Left lung (tissue), 10 donors: Measurements from ENCODE around the gene NT5C. TPM values are rescaled to one million over a fixed set of nuclear protein-coding genes. Genes with fewer than 3 reads are reported as not detected.

ENCODE experiments used
- ATAC-seq: fragments of 200-7000 bp; cut with Tn5 transposase; one replicate; pipeline ENCODE4 v1.9.1; 2020; ENCODE audit warnings: moderate library complexity
- DNase-seq, 4 donors: peaks; one replicate each; pipeline ENCODE4 v3.0.0-alpha.2; 2013 to 2020
- H3K27ac ChIP-seq, 2 donors: fragments of 200-600 bp; sonication (generic) in 1 of 2; one replicate each; pipeline versions ENCODE4 v1.5.0 to v1.8.0; 2020 to 2021
- H3K27me3 ChIP-seq, 2 donors: fragments of 200-600 bp; sonication (generic) in 1 of 2; one replicate each; pipeline versions ENCODE4 v1.5.0 to v1.8.0; 2020 to 2021
- H3K36me3 ChIP-seq, 2 donors: fragments of 200-600 bp; sonication (generic) in 1 of 2; one replicate each; pipeline versions ENCODE4 v1.5.0 to v1.8.0; 2020 to 2021
- H3K4me1 ChIP-seq, 2 donors: fragments of 200-600 bp; one replicate each; pipeline ENCODE4 v1.8.0; 2021
- H3K4me3 ChIP-seq, 2 donors: fragments of 200-600 bp; sonication (generic) in 1 of 2; one replicate each; pipeline versions ENCODE4 v1.5.0 to v1.8.0; 2020 to 2021; ENCODE audit warnings: mild to moderate bottlenecking in 1 of 2
- H3K9me3 ChIP-seq, 2 donors: fragments of 200-600 bp; sonication (generic) in 1 of 2; one replicate each; pipeline versions ENCODE4 v1.5.0 to v1.8.0; 2020 to 2021
- CTCF ChIP-seq, 2 donors: fragments of 200-600 bp; sonication (generic) in 1 of 2; IDR thresholded peaks; one replicate each; pipeline versions ENCODE4 v1.5.0 to v1.8.0; 2021; ENCODE audit warnings: antibody characterized with exemption in 2 of 2
- intact Hi-C, 2 donors: fragments of 100-400 bp; cut with DNase I; formaldehyde crosslinking; loops; one replicate each; pipeline versions ENCODE4 v1.11.2 to v1.14.2; 2022
- polyA plus RNA-seq, 6 donors: library from polyadenylated mRNA; unstranded; fragments of 120-200 nt; gene quantifications; one replicate each; pipeline ENCODE4 v1.2.1, GENCODE V29; 2013; ENCODE audit not compliant: insufficient read length in 6 of 6
- total RNA-seq, 2 donors: library from RNA; stranded (reverse); fragmentation: NEBNext Ultra II Directional; extraction: Animal tissue kit (Norgen Biotek cat#: 25700); gene quantifications; one replicate each; pipeline ENCODE4 v1.2.1, GENCODE V29; 2021
- donor health status: DM: no; HTN: yes; CAD: no.
- donor health status: DM: no; HTN: no; CAD: no.

The NT5C gene
- total and polyA plus RNA-seq, 8 donors = 26.0 to 56.2 (median 42.8) TPM

- intact Hi-C loops = loop anchor here in 1 of 2 donors (10.0 kb wide), 2 partner anchors 63 to 93 kb away; partner anchors contain the start of gene NUP85
- no peak for DNase-seq
- H3K27ac ChIP-seq = peak overlapping the region in 1 of 2 donors; percentile 28
- no peak for ATAC-seq
- peak overlapping the region in 1 of 2 donors; percentile 81 for H3K4me3 ChIP-seq
- no peak for TF ChIP-seq CTCF (IDR thresholded peaks at IDR 0.05)
- H3K36me3 ChIP-seq = peaks cover 0 to 14% of the 10 kb centered on the region in 2 donors
- H3K9me3 ChIP-seq = no peaks in the 10 kb centered on the region
- no peaks in the 10 kb centered on the region for H3K27me3 ChIP-seq
- H3K4me1 ChIP-seq = peaks cover 22 to 71% of the 10 kb centered on the region in 2 donors
Measured at GRCh38 chr17:75111777-75112335, 19.7 kb downstream of the NT5C start.

- Histone ChIP-seq H3K4me1 (peaks cover 22 to 66% of the 10 kb centered on the region in 2 donors), H3K4me3 (peak overlapping the region; percentile 81 to 87), H3K9me3 (no peaks in the 10 kb centered on the region), H3K27me3 (no peaks in the 10 kb centered on the region), H3K27ac (peak overlapping the region; percentile 69 to 84), H3K36me3 (peaks cover 0 to 5% of the 10 kb centered on the region in 2 donors)
- intact Hi-C loops = loop anchor here in 1 of 2 donors (10.0 kb wide), 2 partner anchors 64 to 94 kb away; partner anchors contain the start of gene NUP85
- DNase-seq (no peak), ATAC-seq (peak; percentile 2)
- TF ChIP-seq CTCF (IDR thresholded peaks at IDR 0.05) = no peak
Measured at GRCh38 chr17:75110234-75110937, 21.2 kb downstream of the NT5C start.

- DNase-seq = peak; percentile 77 to 99 (median 92)
- Histone ChIP-seq H3K9me3 (no peaks in the 10 kb centered on the region), H3K4me3 (peak within 1 kb of the TSS; percentile 81 to 87), H3K36me3 (peaks cover 0 to 12% of the 10 kb centered on the region in 2 donors), H3K27me3 (no peaks in the 10 kb centered on the region), H3K4me1 (peaks cover 17 to 66% of the 10 kb centered on the region in 2 donors), H3K27ac (peak within 1 kb of the TSS; percentile 69 to 84)
- no peak for TF ChIP-seq CTCF (IDR thresholded peaks at IDR 0.05)
- intact Hi-C loops = loop anchor here in 1 of 2 donors (10.0 kb wide), 2 partner anchors 65 to 95 kb away; partner anchors contain the start of gene NUP85
- peak; percentile 86 for ATAC-seq
Measured at GRCh38 chr17:75109407-75110233, 21.9 kb downstream of the NT5C start, which contains the start of gene ARMC7. Gene ARMC7 (plus strand): TSS chr17:75109969. CDS start chr17:75110289, 320 bp downstream.

GRCh38 chr17:75109046-75109406, 22.5 kb downstream of the NT5C start:
- H3K4me1 ChIP-seq = peaks cover 15 to 60% of the 10 kb centered on the region in 2 donors
- H3K27me3 ChIP-seq = no peaks in the 10 kb centered on the region
- ATAC-seq (no peak), DNase-seq (no peak)
- intact Hi-C loops = no loop called here
- peak overlapping the region; percentile 81 to 87 for H3K4me3 ChIP-seq
- no peak overlapping the region for H3K27ac ChIP-seq
- no peak for TF ChIP-seq CTCF (IDR thresholded peaks at IDR 0.05)
- peaks cover 0 to 18% of the 10 kb centered on the region in 2 donors for H3K36me3 ChIP-seq
- no peaks in the 10 kb centered on the region for H3K9me3 ChIP-seq
